ENCODE data around the gene PLA2G6.

The PLA2G6 gene

GRCh38 chr22:38203855-38204514 lies 22.4 kb upstream of the PLA2G6 start:
- DNase-seq (ENCODE audit: low read depth) = no peak
- H3K4me3 ChIP-seq (ENCODE audit: low read depth, low read length) = no peak overlapping the region
- no peak for TF ChIP-seq CTCF (IDR thresholded peaks at IDR 0.05; ENCODE audit: control insufficient read depth, extremely low read depth, insufficient read depth)

GRCh38 chr22:38203090-38203810 lies 21.6 kb upstream of the PLA2G6 start:
- no peak for TF ChIP-seq CTCF (IDR thresholded peaks at IDR 0.05; ENCODE audit: control insufficient read depth, extremely low read depth, insufficient read depth)
- H3K4me3 ChIP-seq (ENCODE audit: low read depth, low read length) = peak overlapping the region; percentile 62
- DNase-seq (ENCODE audit: low read depth) = no peak

GRCh38 chr22:38202437-38203089 lies 20.9 kb upstream of the PLA2G6 start:
- DNase-seq (ENCODE audit: low read depth) = no peak

GRCh38 chr22:38201711-38202436 lies 20.2 kb upstream of the PLA2G6 start, which contains the start of gene MAFF:
Gene MAFF (plus strand): TSS chr22:38201994. CDS start chr22:38213854, 11,860 bp downstream.
- H3K4me3 ChIP-seq (ENCODE audit: low read depth, low read length) = peak within 1 kb of the TSS; percentile 62
- no peak for TF ChIP-seq CTCF (IDR thresholded peaks at IDR 0.05; ENCODE audit: control insufficient read depth, extremely low read depth, insufficient read depth)
- DNase-seq (ENCODE audit: low read depth) = peak; percentile 74

More at GRCh38 chr22:38202437-38203089, 20.9 kb upstream of the PLA2G6 start:
- peak overlapping the region; percentile 62 for H3K4me3 ChIP-seq (ENCODE audit: low read depth, low read length)
- TF ChIP-seq CTCF (IDR thresholded peaks at IDR 0.05; ENCODE audit: control insufficient read depth, extremely low read depth, insufficient read depth) = peak; percentile 29; the same call in 1 of the 2 replicates

- H3K4me3 ChIP-seq (ENCODE audit: low read depth, low read length) = peak overlapping the region; percentile 35
- no peak for DNase-seq (ENCODE audit: low read depth)
- TF ChIP-seq CTCF (IDR thresholded peaks at IDR 0.05; ENCODE audit: control insufficient read depth, extremely low read depth, insufficient read depth) = no peak
Observed at GRCh38 chr22:38201371-38201710, 19.7 kb upstream of the PLA2G6 start.

GRCh38 chr22:38199826-38200559 lies 18.4 kb upstream of the PLA2G6 start:
- no peak for TF ChIP-seq CTCF (IDR thresholded peaks at IDR 0.05; ENCODE audit: control insufficient read depth, extremely low read depth, insufficient read depth)
- DNase-seq (ENCODE audit: low read depth) = no peak
- H3K4me3 ChIP-seq (ENCODE audit: low read depth, low read length) = no peak overlapping the region
